ENCODE data around the gene MAMDC2.

DNA sequence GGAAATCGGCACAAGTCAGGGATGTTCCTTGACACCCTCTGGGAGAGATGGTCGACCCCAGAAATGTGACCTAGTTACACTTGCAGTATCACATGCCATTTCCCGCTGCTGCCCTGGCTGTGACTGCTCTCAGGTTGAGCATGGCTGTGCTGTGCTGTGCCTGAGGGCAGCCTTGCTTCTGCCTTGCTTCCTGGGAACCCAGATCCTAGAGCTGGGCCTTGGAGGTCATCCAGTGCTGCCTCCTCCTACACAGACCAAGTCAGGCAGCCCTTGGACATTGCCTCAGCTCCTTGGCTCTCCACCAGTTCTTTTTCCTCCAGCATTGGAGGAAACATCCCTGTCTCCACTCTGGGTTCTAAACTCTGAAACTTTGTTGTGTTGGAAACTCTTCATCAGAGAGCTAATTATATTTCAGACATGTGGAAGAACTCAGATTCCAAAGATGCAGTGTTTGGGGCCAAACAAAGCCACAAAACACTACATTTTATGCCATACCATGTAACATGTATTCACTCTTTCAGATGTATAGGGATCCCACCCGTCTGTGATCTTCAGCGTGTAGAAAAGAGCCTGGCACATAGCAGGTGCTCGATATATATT lies 6.1 kb downstream of the MAMDC2 start:
- TF ChIP-seq ZNF70 (CRISPR knock-in tag; IDR thresholded peaks at IDR 0.05), result no peak
- TF ChIP-seq, protein P1, sequence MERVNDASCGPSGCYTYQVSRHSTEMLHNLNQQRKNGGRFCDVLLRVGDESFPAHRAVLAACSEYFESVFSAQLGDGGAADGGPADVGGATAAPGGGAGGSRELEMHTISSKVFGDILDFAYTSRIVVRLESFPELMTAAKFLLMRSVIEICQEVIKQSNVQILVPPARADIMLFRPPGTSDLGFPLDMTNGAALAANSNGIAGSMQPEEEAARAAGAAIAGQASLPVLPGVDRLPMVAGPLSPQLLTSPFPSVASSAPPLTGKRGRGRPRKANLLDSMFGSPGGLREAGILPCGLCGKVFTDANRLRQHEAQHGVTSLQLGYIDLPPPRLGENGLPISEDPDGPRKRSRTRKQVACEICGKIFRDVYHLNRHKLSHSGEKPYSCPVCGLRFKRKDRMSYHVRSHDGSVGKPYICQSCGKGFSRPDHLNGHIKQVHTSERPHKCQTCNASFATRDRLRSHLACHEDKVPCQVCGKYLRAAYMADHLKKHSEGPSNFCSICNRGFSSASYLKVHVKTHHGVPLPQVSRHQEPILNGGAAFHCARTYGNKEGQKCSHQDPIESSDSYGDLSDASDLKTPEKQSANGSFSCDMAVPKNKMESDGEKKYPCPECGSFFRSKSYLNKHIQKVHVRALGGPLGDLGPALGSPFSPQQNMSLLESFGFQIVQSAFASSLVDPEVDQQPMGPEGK (CRISPR knock-in tag; IDR thresholded peaks at IDR 0.05; ENCODE audit: borderline replicate concordance), result no peak
- TF ChIP-seq TCF4 (CRISPR knock-in tag; IDR thresholded peaks at IDR 0.05; ENCODE audit: borderline replicate concordance), result no peak
- TF ChIP-seq, protein P2, sequence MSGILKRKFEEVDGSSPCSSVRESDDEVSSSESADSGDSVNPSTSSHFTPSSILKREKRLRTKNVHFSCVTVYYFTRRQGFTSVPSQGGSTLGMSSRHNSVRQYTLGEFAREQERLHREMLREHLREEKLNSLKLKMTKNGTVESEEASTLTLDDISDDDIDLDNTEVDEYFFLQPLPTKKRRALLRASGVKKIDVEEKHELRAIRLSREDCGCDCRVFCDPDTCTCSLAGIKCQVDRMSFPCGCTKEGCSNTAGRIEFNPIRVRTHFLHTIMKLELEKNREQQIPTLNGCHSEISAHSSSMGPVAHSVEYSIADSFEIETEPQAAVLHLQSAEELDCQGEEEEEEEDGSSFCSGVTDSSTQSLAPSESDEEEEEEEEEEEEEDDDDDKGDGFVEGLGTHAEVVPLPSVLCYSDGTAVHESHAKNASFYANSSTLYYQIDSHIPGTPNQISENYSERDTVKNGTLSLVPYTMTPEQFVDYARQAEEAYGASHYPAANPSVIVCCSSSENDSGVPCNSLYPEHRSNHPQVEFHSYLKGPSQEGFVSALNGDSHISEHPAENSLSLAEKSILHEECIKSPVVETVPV (CRISPR knock-in tag; IDR thresholded peaks at IDR 0.05), result no peak
- TF ChIP-seq, protein P3, sequence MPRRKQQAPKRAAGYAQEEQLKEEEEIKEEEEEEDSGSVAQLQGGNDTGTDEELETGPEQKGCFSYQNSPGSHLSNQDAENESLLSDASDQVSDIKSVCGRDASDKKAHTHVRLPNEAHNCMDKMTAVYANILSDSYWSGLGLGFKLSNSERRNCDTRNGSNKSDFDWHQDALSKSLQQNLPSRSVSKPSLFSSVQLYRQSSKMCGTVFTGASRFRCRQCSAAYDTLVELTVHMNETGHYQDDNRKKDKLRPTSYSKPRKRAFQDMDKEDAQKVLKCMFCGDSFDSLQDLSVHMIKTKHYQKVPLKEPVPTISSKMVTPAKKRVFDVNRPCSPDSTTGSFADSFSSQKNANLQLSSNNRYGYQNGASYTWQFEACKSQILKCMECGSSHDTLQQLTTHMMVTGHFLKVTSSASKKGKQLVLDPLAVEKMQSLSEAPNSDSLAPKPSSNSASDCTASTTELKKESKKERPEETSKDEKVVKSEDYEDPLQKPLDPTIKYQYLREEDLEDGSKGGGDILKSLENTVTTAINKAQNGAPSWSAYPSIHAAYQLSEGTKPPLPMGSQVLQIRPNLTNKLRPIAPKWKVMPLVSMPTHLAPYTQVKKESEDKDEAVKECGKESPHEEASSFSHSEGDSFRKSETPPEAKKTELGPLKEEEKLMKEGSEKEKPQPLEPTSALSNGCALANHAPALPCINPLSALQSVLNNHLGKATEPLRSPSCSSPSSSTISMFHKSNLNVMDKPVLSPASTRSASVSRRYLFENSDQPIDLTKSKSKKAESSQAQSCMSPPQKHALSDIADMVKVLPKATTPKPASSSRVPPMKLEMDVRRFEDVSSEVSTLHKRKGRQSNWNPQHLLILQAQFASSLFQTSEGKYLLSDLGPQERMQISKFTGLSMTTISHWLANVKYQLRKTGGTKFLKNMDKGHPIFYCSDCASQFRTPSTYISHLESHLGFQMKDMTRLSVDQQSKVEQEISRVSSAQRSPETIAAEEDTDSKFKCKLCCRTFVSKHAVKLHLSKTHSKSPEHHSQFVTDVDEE (CRISPR knock-in tag; IDR thresholded peaks at IDR 0.05), result no peak
- TF ChIP-seq ZFP30 (CRISPR knock-in tag; IDR thresholded peaks at IDR 0.05), result no peak
- TF ChIP-seq OSR1 (CRISPR knock-in tag; IDR thresholded peaks at IDR 0.05), result no peak
- no peak for TF ChIP-seq PPARA (CRISPR knock-in tag; IDR thresholded peaks at IDR 0.05; ENCODE audit: borderline replicate concordance)
- TF ChIP-seq GLIS3 (CRISPR knock-in tag; IDR thresholded peaks at IDR 0.05), result no peak
- TF ChIP-seq, protein P4, sequence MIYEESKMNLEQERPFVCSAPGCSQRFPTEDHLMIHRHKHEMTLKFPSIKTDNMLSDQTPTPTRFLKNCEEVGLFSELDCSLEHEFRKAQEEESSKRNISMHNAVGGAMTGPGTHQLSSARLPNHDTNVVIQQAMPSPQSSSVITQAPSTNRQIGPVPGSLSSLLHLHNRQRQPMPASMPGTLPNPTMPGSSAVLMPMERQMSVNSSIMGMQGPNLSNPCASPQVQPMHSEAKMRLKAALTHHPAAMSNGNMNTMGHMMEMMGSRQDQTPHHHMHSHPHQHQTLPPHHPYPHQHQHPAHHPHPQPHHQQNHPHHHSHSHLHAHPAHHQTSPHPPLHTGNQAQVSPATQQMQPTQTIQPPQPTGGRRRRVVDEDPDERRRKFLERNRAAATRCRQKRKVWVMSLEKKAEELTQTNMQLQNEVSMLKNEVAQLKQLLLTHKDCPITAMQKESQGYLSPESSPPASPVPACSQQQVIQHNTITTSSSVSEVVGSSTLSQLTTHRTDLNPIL (CRISPR knock-in tag; IDR thresholded peaks at IDR 0.05; ENCODE audit: low read depth), result no peak
- TF ChIP-seq CSDC2 (CRISPR knock-in tag; IDR thresholded peaks at IDR 0.05), result no peak
- no peak for TF ChIP-seq ESRRG (CRISPR knock-in tag; IDR thresholded peaks at IDR 0.05)
- TF ChIP-seq ZNF8 (CRISPR knock-in tag; IDR thresholded peaks at IDR 0.05), result no peak

Measured in SK-N-SH treated with all-trans-retinoic acid at 6 μM for 48 hours (cell line).